Chondrocyte (in vitro differentiated cells): ENCODE results near the gene ARG1. TPM values are rescaled to one million over a fixed set of nuclear protein-coding genes. Genes with fewer than 3 reads are reported as not detected.

Experiments
- DNase-seq: peaks from one replicate; pipeline ENCODE4 v3.0.0; 2021; ENCODE audit warnings: mixed read lengths, low spot score
- H3K27ac Mint-ChIP-seq: one replicate; pipeline ENCODE4 v1.8.0; 2021; ENCODE audit warnings: mild to moderate bottlenecking, moderate library complexity, mixed read lengths; ENCODE audit not compliant: unreplicated experiment
- H3K27me3 Mint-ChIP-seq: 2 replicates; pipeline ENCODE4 v1.8.0; 2021; ENCODE audit warnings: low read depth, mixed read lengths
- H3K36me3 Mint-ChIP-seq: 2 replicates; pipeline ENCODE4 v1.8.0; 2021; ENCODE audit warnings: low read depth, mixed read lengths
- H3K4me1 Mint-ChIP-seq: 2 replicates; pipeline ENCODE4 v1.8.0; 2021; ENCODE audit warnings: low read depth, mild to moderate bottlenecking, mixed read lengths
- H3K4me3 Mint-ChIP-seq: one replicate; pipeline ENCODE4 v1.8.0; 2021; ENCODE audit warnings: mild to moderate bottlenecking, moderate library complexity, mixed read lengths; ENCODE audit not compliant: unreplicated experiment
- H3K9me3 Mint-ChIP-seq: 2 replicates; pipeline ENCODE4 v1.8.0; 2021; ENCODE audit warnings: low read depth, mixed read lengths
- CTCF ChIP-seq: fragments of 200-600 bp; sonication (generic); IDR thresholded peaks from 2 replicates; pipeline ENCODE4 v1.5.0; 2021; ENCODE audit warnings: antibody characterized with exemption, mild to moderate bottlenecking, moderate library complexity
- total RNA-seq: library from RNA; stranded (reverse); gene quantifications from 3 replicates; pipeline ENCODE4 v1.2.1, GENCODE V29; 2021

The ARG1 gene
- total RNA-seq, 1 donor from 2014 or later, result not detected

GRCh38 chr6:131627724-131628682 lies 55.0 kb downstream of the ARG1 start, which contains the start of gene MED23:
Gene MED23 (minus strand): TSS chr6:131628242. CDS start chr6:131628049, 193 bp downstream.
- DNase-seq, result peak; percentile 98
- Mint-ChIP-seq H3K27me3 (no peaks in the 10 kb centered on the region), H3K27ac (peak within 1 kb of the TSS; percentile 98), H3K4me1 (peaks cover 25% of the 10 kb centered on the region), H3K9me3 (no peaks in the 10 kb centered on the region), H3K4me3 (peak within 1 kb of the TSS; percentile 98), H3K36me3 (peaks cover 9% of the 10 kb centered on the region)
- TF ChIP-seq CTCF, result peak; percentile 98

- Mint-ChIP-seq H3K27ac (no peak overlapping the region), H3K27me3 (no peaks in the 10 kb centered on the region), H3K9me3 (no peaks in the 10 kb centered on the region), H3K4me1 (peaks cover 25% of the 10 kb centered on the region), H3K4me3 (no peak overlapping the region), H3K36me3 (peaks cover 5% of the 10 kb centered on the region)
- DNase-seq, result no peak
- TF ChIP-seq CTCF, result no peak
Measured at GRCh38 chr6:131628726-131629125, 55.7 kb downstream of the ARG1 start.

GRCh38 chr6:131629651-131630050 lies 56.6 kb downstream of the ARG1 start:
- no peak overlapping the region for H3K27ac Mint-ChIP-seq
- H3K36me3 Mint-ChIP-seq, result peaks cover under 1% of the 10 kb centered on the region
- H3K9me3 Mint-ChIP-seq, result no peaks in the 10 kb centered on the region
- no peaks in the 10 kb centered on the region for H3K27me3 Mint-ChIP-seq
- TF ChIP-seq CTCF, result no peak
- no peak for DNase-seq
- H3K4me3 Mint-ChIP-seq, result no peak overlapping the region
- H3K4me1 Mint-ChIP-seq, result peaks cover 25% of the 10 kb centered on the region

- no peak for TF ChIP-seq CTCF
- Mint-ChIP-seq H3K4me1 (peaks cover 20% of the 10 kb centered on the region), H3K4me3 (no peak overlapping the region), H3K36me3 (no peaks in the 10 kb centered on the region), H3K27ac (no peak overlapping the region), H3K27me3 (no peaks in the 10 kb centered on the region), H3K9me3 (no peaks in the 10 kb centered on the region)
- DNase-seq, result no peak
Measured at GRCh38 chr6:131631625-131632289, 58.7 kb downstream of the ARG1 start.

Other genes starting within 250 kb of the ARG1 start
- gene MED23, start 55.0 kb downstream of the ARG1 start, total RNA-seq, result 26.2 to 39.0 TPM (median 28.7 TPM) in 3 replicates
- gene ENPP3, start 64.1 kb downstream of the ARG1 start, total RNA-seq, result not detected in 3 replicates
- gene OR2A4, start 128.2 kb downstream of the ARG1 start, total RNA-seq, result not detected in 3 replicates
- gene CTAGE9, start 137.8 kb downstream of the ARG1 start, total RNA-seq, result not detected in 3 replicates
- gene ENPP1, start 234.8 kb downstream of the ARG1 start, total RNA-seq, result 8.1 to 23.6 TPM (median 8.6 TPM) in 3 replicates